Astrocyte (in vitro differentiated cells and primary cell): ENCODE data around the gene EPAS1. TPM values are rescaled to one million over a fixed set of nuclear protein-coding genes. Genes with fewer than 3 reads are reported as not detected.

Source experiments
- DNase-seq: peaks from one replicate; pipeline ENCODE4 v3.0.0-alpha.2; 2010; ENCODE audit warnings: low read depth
- FAIRE-seq: peaks from 2 replicates; lab custom pipeline; 2011; peaks lifted over from hg19 to GRCh38; lab: Jason Lieb, UNC
- H2AFZ ChIP-seq: 2 replicates; pipeline ENCODE4 v1.6.0; 2012; ENCODE audit warnings: low read depth, low read length, inconsistent platforms
- H3K27ac ChIP-seq: 2 replicates; pipeline ENCODE4 v1.5.1; 2011; ENCODE audit warnings: low read depth, low read length, inconsistent platforms
- H3K27me3 ChIP-seq: 2 replicates; pipeline ENCODE4 v1.6.0; 2011; ENCODE audit warnings: low read length, inconsistent platforms; ENCODE audit not compliant: insufficient read depth
- H3K36me3 ChIP-seq: 2 replicates; pipeline ENCODE4 v1.5.1; 2011; ENCODE audit warnings: low read length, inconsistent platforms; ENCODE audit not compliant: insufficient read depth
- H3K4me1 ChIP-seq: 2 replicates; pipeline ENCODE4 v1.5.1; 2011; ENCODE audit warnings: low read length, inconsistent platforms; ENCODE audit not compliant: insufficient read depth
- H3K4me2 ChIP-seq: 2 replicates; pipeline ENCODE4 v1.6.0; 2012; ENCODE audit warnings: low read length, inconsistent platforms
- H3K4me3 ChIP-seq: 2 replicates; pipeline ENCODE4 v1.5.1; 2011; ENCODE audit warnings: low read depth, mild to moderate bottlenecking, low read length, inconsistent platforms; ENCODE audit not compliant: insufficient read depth
- H3K79me2 ChIP-seq: 2 replicates; pipeline ENCODE4 v1.6.0; 2012; ENCODE audit warnings: mild to moderate bottlenecking, low read length, inconsistent platforms; ENCODE audit not compliant: insufficient read depth
- H3K9ac ChIP-seq: 2 replicates; pipeline ENCODE4 v1.6.0; 2012; ENCODE audit warnings: mild to moderate bottlenecking, low read length, inconsistent platforms
- H3K9me3 ChIP-seq: 2 replicates; pipeline ENCODE4 v1.5.1; 2012; ENCODE audit warnings: low read depth, mild to moderate bottlenecking, low read length, inconsistent platforms; ENCODE audit not compliant: insufficient read depth
- H4K20me1 ChIP-seq: 2 replicates; pipeline ENCODE4 v1.6.0; 2012; ENCODE audit warnings: low read length, inconsistent platforms; ENCODE audit not compliant: insufficient read depth
- H3K27ac Mint-ChIP-seq: one replicate; pipeline ENCODE4 v1.8.0; 2021; ENCODE audit warnings: mild to moderate bottlenecking, mixed read lengths; ENCODE audit not compliant: unreplicated experiment
- H3K27me3 Mint-ChIP-seq: one replicate; pipeline ENCODE4 v1.8.0; 2021; ENCODE audit warnings: low read depth, mixed read lengths; ENCODE audit not compliant: unreplicated experiment
- H3K36me3 Mint-ChIP-seq: one replicate; pipeline ENCODE4 v1.8.0; 2021; ENCODE audit warnings: low read depth, mixed read lengths; ENCODE audit not compliant: unreplicated experiment
- H3K4me1 Mint-ChIP-seq: one replicate; pipeline ENCODE4 v1.8.0; 2021; ENCODE audit warnings: low read depth, mixed read lengths; ENCODE audit not compliant: unreplicated experiment
- H3K4me3 Mint-ChIP-seq: one replicate; pipeline ENCODE4 v1.8.0; 2021; ENCODE audit warnings: mild to moderate bottlenecking, moderate library complexity, mixed read lengths; ENCODE audit not compliant: unreplicated experiment
- H3K9me3 Mint-ChIP-seq: one replicate; pipeline ENCODE4 v1.8.0; 2021; ENCODE audit warnings: mild to moderate bottlenecking, mixed read lengths; ENCODE audit not compliant: unreplicated experiment
- EZH2 ChIP-seq: IDR thresholded peaks from 2 replicates; pipeline ENCODE4 v1.6.1; 2012; ENCODE audit warnings: mild to moderate bottlenecking, low read length, inconsistent platforms; ENCODE audit not compliant: insufficient read depth
- total RNA-seq: library from RNA; stranded (reverse); gene quantifications from 2 replicates; pipeline ENCODE4 v1.2.1, GENCODE V29; 2021
- TF ChIP-seq, protein P1 (sequence below): IDR thresholded peaks from 2 replicates; pipeline ENCODE4 v1.5.1; 2011; ENCODE audit warnings: low read depth, mild to moderate bottlenecking, inconsistent platforms, low read length, moderate library complexity; ENCODE audit not compliant: insufficient read depth

EPAS1 gene
- total RNA-seq, 1 donor from 2014 or later, result 42.8 TPM

- DNase-seq (no peak), FAIRE-seq (no peak)
- H3K9me3 ChIP-seq, result no peaks in the 10 kb centered on the region
- no peaks in the 10 kb centered on the region for H3K27me3 ChIP-seq
- no peaks in the 10 kb centered on the region for H4K20me1 ChIP-seq
- peaks cover 2% of the 10 kb centered on the region for H3K36me3 Mint-ChIP-seq
- peaks cover 40% of the 10 kb centered on the region for H3K4me1 Mint-ChIP-seq
- TF ChIP-seq EZH2, result no peak
- TF ChIP-seq, protein P1, sequence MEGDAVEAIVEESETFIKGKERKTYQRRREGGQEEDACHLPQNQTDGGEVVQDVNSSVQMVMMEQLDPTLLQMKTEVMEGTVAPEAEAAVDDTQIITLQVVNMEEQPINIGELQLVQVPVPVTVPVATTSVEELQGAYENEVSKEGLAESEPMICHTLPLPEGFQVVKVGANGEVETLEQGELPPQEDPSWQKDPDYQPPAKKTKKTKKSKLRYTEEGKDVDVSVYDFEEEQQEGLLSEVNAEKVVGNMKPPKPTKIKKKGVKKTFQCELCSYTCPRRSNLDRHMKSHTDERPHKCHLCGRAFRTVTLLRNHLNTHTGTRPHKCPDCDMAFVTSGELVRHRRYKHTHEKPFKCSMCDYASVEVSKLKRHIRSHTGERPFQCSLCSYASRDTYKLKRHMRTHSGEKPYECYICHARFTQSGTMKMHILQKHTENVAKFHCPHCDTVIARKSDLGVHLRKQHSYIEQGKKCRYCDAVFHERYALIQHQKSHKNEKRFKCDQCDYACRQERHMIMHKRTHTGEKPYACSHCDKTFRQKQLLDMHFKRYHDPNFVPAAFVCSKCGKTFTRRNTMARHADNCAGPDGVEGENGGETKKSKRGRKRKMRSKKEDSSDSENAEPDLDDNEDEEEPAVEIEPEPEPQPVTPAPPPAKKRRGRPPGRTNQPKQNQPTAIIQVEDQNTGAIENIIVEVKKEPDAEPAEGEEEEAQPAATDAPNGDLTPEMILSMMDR, result no peak
- no peak overlapping the region for H3K4me2 ChIP-seq
- H2AFZ ChIP-seq, result no peak overlapping the region
- no peak overlapping the region for H3K27ac Mint-ChIP-seq
- peaks cover 27% of the 10 kb centered on the region for H3K4me1 ChIP-seq
- H3K4me3 Mint-ChIP-seq, result no peak overlapping the region
- no peak overlapping the region for H3K4me3 ChIP-seq
- peaks cover 20% of the 10 kb centered on the region for H3K27me3 Mint-ChIP-seq
- H3K36me3 ChIP-seq, result no peaks in the 10 kb centered on the region
- H3K9ac ChIP-seq, result no peak overlapping the region
- no peaks in the 10 kb centered on the region for H3K9me3 Mint-ChIP-seq
- H3K79me2 ChIP-seq, result no peaks in the 10 kb centered on the region
- H3K27ac ChIP-seq, result no peak overlapping the region
Observed at GRCh38 chr2:46338674-46339073, 41.5 kb downstream of the EPAS1 start.

DNA sequence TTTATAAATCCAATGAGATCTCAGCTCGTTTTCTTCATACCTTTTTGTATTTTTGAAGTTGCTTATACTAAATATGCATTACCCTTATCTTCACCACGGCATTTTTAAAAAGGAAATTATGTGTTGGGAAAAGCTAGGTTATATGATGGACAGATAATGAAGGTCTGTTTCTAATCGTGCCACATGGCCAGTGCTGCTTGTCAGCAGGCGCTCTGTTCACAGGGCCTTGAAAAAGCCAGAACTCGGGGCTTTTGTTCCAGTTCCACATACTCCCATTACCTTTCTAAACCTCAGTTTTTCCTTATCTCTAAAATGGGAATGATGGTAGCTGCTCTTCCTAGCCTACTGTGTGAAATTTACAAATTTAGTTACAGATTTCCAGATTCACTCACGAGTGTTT, 42.0 kb downstream of the EPAS1 start:
- no peak for FAIRE-seq
- no peak for TF ChIP-seq EZH2
- TF ChIP-seq, protein P1, result no peak
- no peak overlapping the region for H3K27ac ChIP-seq

GRCh38 chr2:46339676-46340459, 42.7 kb downstream of the EPAS1 start:
- H2AFZ ChIP-seq, result no peak overlapping the region
- peaks cover 18% of the 10 kb centered on the region for H3K4me1 ChIP-seq
- no peak overlapping the region for H3K4me2 ChIP-seq
- no peaks in the 10 kb centered on the region for H3K36me3 ChIP-seq
- no peak overlapping the region for H3K27ac Mint-ChIP-seq
- H3K4me3 Mint-ChIP-seq, result no peak overlapping the region
- H3K9me3 Mint-ChIP-seq, result no peaks in the 10 kb centered on the region
- TF ChIP-seq, protein P1, result no peak
- TF ChIP-seq EZH2, result no peak
- FAIRE-seq (no peak), DNase-seq (no peak)
- peaks cover 2% of the 10 kb centered on the region for H3K36me3 Mint-ChIP-seq
- no peaks in the 10 kb centered on the region for H3K9me3 ChIP-seq
- H4K20me1 ChIP-seq, result no peaks in the 10 kb centered on the region
- no peak overlapping the region for H3K4me3 ChIP-seq
- peaks cover 28% of the 10 kb centered on the region for H3K27me3 Mint-ChIP-seq
- H3K27ac ChIP-seq, result no peak overlapping the region
- no peak overlapping the region for H3K9ac ChIP-seq
- peaks cover 4% of the 10 kb centered on the region for H3K27me3 ChIP-seq
- no peaks in the 10 kb centered on the region for H3K79me2 ChIP-seq
- H3K4me1 Mint-ChIP-seq, result peaks cover 31% of the 10 kb centered on the region

More for the DNA sequence above, 42.0 kb downstream of the EPAS1 start:
- no peak overlapping the region for H3K4me3 ChIP-seq
- Mint-ChIP-seq H3K9me3 (no peaks in the 10 kb centered on the region), H3K36me3 (peaks cover 2% of the 10 kb centered on the region), H3K27me3 (peaks cover 24% of the 10 kb centered on the region), H3K4me1 (peaks cover 37% of the 10 kb centered on the region), H3K27ac (no peak overlapping the region), H3K4me3 (no peak overlapping the region)
- no peaks in the 10 kb centered on the region for H4K20me1 ChIP-seq
- peaks cover 4% of the 10 kb centered on the region for H3K27me3 ChIP-seq
- no peaks in the 10 kb centered on the region for H3K9me3 ChIP-seq
- no peak overlapping the region for H2AFZ ChIP-seq
- H3K79me2 ChIP-seq, result no peaks in the 10 kb centered on the region
- H3K36me3 ChIP-seq, result no peaks in the 10 kb centered on the region
- no peak for DNase-seq
- no peak overlapping the region for H3K4me2 ChIP-seq
- H3K9ac ChIP-seq, result no peak overlapping the region
- H3K4me1 ChIP-seq, result peaks cover 24% of the 10 kb centered on the region
